GM19043 (cell line): ENCODE results near the gene GID8.

Experiments used
- ATAC-seq: cut with Tn5 transposase; IDR thresholded peaks from one replicate; pipeline ENCODE4 v1.9.1; 2021; ENCODE audit warnings: low read depth; ENCODE audit not compliant: unreplicated experiment

GID8 gene

GRCh38 chr20:62940875-62941274 lies 2.9 kb downstream of the GID8 start:
- no peak for ATAC-seq

GRCh38 chr20:62941792-62942191 lies 3.8 kb downstream of the GID8 start:
- ATAC-seq = no peak

- ATAC-seq = no peak
Observed at GRCh38 chr20:62942456-62942855, 4.5 kb downstream of the GID8 start.

- no peak for ATAC-seq
Observed at GRCh38 chr20:62943396-62943795, 5.4 kb downstream of the GID8 start.

GRCh38 chr20:62944184-62944583 lies 6.2 kb downstream of the GID8 start:
- no peak for ATAC-seq

GRCh38 chr20:62944746-62945145 lies 6.8 kb downstream of the GID8 start:
- ATAC-seq = no peak

GRCh38 chr20:62945771-62946339 lies 7.9 kb downstream of the GID8 start:
- ATAC-seq = no peak

GRCh38 chr20:62946918-62947317 lies 9.0 kb downstream of the GID8 start:
- no peak for ATAC-seq

GRCh38 chr20:62947532-62948300 lies 9.8 kb downstream of the GID8 start:
- ATAC-seq = no peak

- ATAC-seq = no peak
Observed at GRCh38 chr20:62949153-62949821, 11.3 kb downstream of the GID8 start.

GRCh38 chr20:62949962-62950361 lies 12.0 kb downstream of the GID8 start:
- ATAC-seq = no peak

GRCh38 chr20:62950741-62951140 lies 12.8 kb downstream of the GID8 start:
- ATAC-seq = no peak

GRCh38 chr20:62951143-62951895 lies 13.4 kb downstream of the GID8 start:
- ATAC-seq = no peak

GRCh38 chr20:62951896-62952372 lies 14.0 kb downstream of the GID8 start:
- no peak for ATAC-seq

- ATAC-seq = peak; percentile 46
Observed at GRCh38 chr20:62952373-62952967, 14.5 kb downstream of the GID8 start, which contains the start of gene SLC17A9. SLC17A9 (plus strand) TSS chr20:62952709; CDS start chr20:62952831, 122 bp downstream.

- ATAC-seq = no peak
Observed at GRCh38 chr20:62952968-62953838, 15.3 kb downstream of the GID8 start.

GRCh38 chr20:62953839-62954703 lies 16.1 kb downstream of the GID8 start:
- ATAC-seq = peak; percentile 79

GRCh38 chr20:62955519-62956386 lies 17.8 kb downstream of the GID8 start:
- ATAC-seq = no peak
